ENCODE data around the gene PHF8. TPM values are rescaled to one million over a fixed set of nuclear protein-coding genes. Genes with fewer than 3 reads are reported as not detected.

Gene PHF8
- total RNA-seq (ENCODE audit: low replicate concordance), result 22.3 and 25.0 TPM in 2 replicates

DNA sequence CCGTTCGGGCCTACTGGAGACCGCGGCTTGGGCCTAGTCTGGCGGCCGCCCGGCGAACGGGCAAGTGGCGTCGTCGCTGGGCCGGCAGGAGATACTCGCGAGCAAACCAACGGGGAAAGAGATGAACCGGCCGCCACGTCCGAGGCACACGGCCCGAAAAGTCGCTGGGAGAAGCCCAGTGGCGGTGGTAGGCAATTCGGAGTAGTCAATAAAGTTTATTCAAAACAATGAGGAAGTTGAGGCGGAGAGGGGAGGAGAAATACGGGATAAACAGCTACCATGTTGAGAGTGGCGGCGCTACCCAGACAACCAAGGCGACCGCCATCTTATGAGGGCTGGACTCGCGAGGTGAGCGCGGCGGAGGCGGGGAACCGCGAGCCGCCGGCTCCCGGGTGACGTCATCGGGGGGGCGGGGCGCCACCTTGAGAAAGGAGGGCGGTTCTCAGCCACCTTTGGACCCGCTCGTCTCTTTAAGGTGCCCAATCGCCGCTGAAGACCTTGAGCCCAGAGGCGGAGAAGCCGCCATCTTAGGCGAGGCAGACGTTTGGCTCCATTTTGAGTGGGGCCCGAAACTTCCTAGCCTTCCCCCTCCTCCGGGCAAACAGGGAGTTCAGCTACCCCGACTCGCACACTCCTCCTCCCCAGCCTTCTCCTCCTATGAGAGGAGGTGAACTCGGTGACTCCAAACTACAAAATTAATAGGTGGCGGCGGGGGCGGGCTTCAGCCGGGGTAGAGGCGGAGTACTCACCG lies at the start of gene PHF8:
PHF8 (minus strand) TSS at position 348 of the 751 bp plus-strand sequence. CDS start 1,745 bp downstream, outside the sequence.
- Mint-ChIP-seq H3K27me3 (ENCODE audit: insufficient read depth, low read depth) (peaks cover 6% of the 10 kb centered on the region), H3K4me1 (peaks cover 20% of the 10 kb centered on the region)

DNA sequence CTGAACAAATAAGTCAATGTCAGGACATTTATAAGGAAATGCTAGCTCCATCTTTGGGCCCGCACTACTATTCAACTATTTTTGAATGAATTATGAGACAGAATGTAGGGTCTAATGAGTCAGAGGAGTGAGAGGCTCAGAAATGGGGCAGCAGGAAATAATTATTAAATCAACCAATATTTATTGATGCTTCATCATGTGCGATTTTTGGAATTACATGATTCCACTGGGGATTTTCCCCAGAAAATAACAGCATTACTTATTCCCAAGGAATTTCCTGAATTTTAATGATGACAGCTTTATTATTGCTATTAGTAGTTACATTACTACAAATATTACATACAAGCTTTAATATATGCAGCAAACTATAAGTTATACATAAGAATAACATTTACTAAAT lies 49.3 kb upstream of the PHF8 start:
- H3K4me3 ChIP-seq, result no peak overlapping the region
- no peaks in the 10 kb centered on the region for H3K36me3 ChIP-seq
- H3K27ac ChIP-seq, result no peak overlapping the region
- H3K9ac ChIP-seq, result no peak overlapping the region
- no peak for TF ChIP-seq EZH2phosphoT487 (IDR thresholded peaks at IDR 0.05)
- TF ChIP-seq CTCF (IDR thresholded peaks at IDR 0.05), result no peak
- no peak for TF ChIP-seq EZH2 (IDR thresholded peaks at IDR 0.05)
- Mint-ChIP-seq H3K4me3 (no peak overlapping the region), H3K4me1 (no peaks in the 10 kb centered on the region), H3K36me3 (peaks cover 2% of the 10 kb centered on the region), H3K27ac (no peak overlapping the region), H3K27me3 (ENCODE audit: insufficient read depth, low read depth) (peaks cover 4% of the 10 kb centered on the region), H3K9me3 (no peaks in the 10 kb centered on the region)
- H4K20me1 ChIP-seq (ENCODE audit: low read depth), result no peaks in the 10 kb centered on the region
- no peak overlapping the region for H3K4me2 ChIP-seq
- peaks cover 5% of the 10 kb centered on the region for H3K9me3 ChIP-seq (ENCODE audit: low read depth)
- DNase-seq (ENCODE audit: low spot score), result no peak
- no peaks in the 10 kb centered on the region for H3K4me1 ChIP-seq
- H3F3A ChIP-seq (ENCODE audit: low read depth), result no peaks in the 10 kb centered on the region
- no peak overlapping the region for H2AFZ ChIP-seq (replicated peaks)
- no peaks in the 10 kb centered on the region for H3K79me2 ChIP-seq (ENCODE audit: low read depth)
- no peaks in the 10 kb centered on the region for H3K27me3 ChIP-seq

More for the DNA sequence above, at the start of gene PHF8:
- no peaks in the 10 kb centered on the region for H3K9me3 ChIP-seq (ENCODE audit: low read depth)
- TF ChIP-seq EZH2 (IDR thresholded peaks at IDR 0.05), result no peak
- TF ChIP-seq CTCF (IDR thresholded peaks at IDR 0.05), result peak; percentile 4
- no peak for TF ChIP-seq EZH2phosphoT487 (IDR thresholded peaks at IDR 0.05)
- DNase-seq (ENCODE audit: low spot score), result peak; percentile 95
- H3K4me1 ChIP-seq, result peaks cover 8% of the 10 kb centered on the region
- H2AFZ ChIP-seq (replicated peaks), result peak within 1 kb of the TSS; percentile 36
- H3K36me3 Mint-ChIP-seq, result no peaks in the 10 kb centered on the region
- peaks cover 15% of the 10 kb centered on the region for H3F3A ChIP-seq (ENCODE audit: low read depth)
- H3K27ac ChIP-seq, result peak within 1 kb of the TSS; percentile 98
- peaks cover 7% of the 10 kb centered on the region for H3K79me2 ChIP-seq (ENCODE audit: low read depth)
- peak within 1 kb of the TSS; percentile 99 for H3K27ac Mint-ChIP-seq
- peak within 1 kb of the TSS; percentile 61 for H3K4me3 ChIP-seq
- peak within 1 kb of the TSS; percentile 85 for H3K9ac ChIP-seq
- H3K4me2 ChIP-seq, result peak within 1 kb of the TSS; percentile 86
- peaks cover 9% of the 10 kb centered on the region for H3K9me3 Mint-ChIP-seq
- peak within 1 kb of the TSS; percentile 96 for H3K4me3 Mint-ChIP-seq
- H4K20me1 ChIP-seq (ENCODE audit: low read depth), result no peaks in the 10 kb centered on the region
- no peaks in the 10 kb centered on the region for H3K36me3 ChIP-seq
- H3K27me3 ChIP-seq, result no peaks in the 10 kb centered on the region

DNA sequence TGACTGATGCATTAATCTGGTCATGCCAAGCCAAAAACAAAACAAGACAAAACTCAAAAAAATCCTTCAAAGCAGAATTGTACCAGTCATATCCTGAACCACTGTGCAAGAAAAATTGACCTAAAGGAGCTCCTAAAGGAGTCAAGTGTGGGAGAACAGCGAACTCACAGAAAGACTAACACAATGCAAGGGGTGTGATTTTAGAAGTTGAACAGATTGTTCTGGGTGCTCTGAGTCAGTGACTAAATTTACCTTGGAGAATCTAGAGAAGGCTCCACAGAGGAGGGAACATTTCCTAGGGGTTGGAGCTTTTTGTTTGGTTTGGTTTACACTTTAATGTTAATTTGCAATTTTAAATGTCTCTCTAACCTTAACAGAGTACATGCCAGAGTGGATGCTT lies 48.9 kb upstream of the PHF8 start:
- H3K4me2 ChIP-seq, result no peak overlapping the region
- H3F3A ChIP-seq (ENCODE audit: low read depth), result no peaks in the 10 kb centered on the region
- no peak overlapping the region for H2AFZ ChIP-seq (replicated peaks)
- no peaks in the 10 kb centered on the region for H3K4me1 ChIP-seq
- H3K79me2 ChIP-seq (ENCODE audit: low read depth), result no peaks in the 10 kb centered on the region
- H4K20me1 ChIP-seq (ENCODE audit: low read depth), result no peaks in the 10 kb centered on the region
- H3K27ac ChIP-seq, result no peak overlapping the region
- TF ChIP-seq EZH2 (IDR thresholded peaks at IDR 0.05), result no peak
- no peak for TF ChIP-seq CTCF (IDR thresholded peaks at IDR 0.05)
- no peak for TF ChIP-seq EZH2phosphoT487 (IDR thresholded peaks at IDR 0.05)
- no peaks in the 10 kb centered on the region for H3K27me3 ChIP-seq
- no peaks in the 10 kb centered on the region for H3K9me3 Mint-ChIP-seq
- H3K36me3 Mint-ChIP-seq, result peaks cover 2% of the 10 kb centered on the region
- no peak for DNase-seq (ENCODE audit: low spot score)
- H3K9ac ChIP-seq, result no peak overlapping the region
- H3K27me3 Mint-ChIP-seq (ENCODE audit: insufficient read depth, low read depth), result peaks cover 4% of the 10 kb centered on the region
- no peaks in the 10 kb centered on the region for H3K36me3 ChIP-seq
- no peak overlapping the region for H3K4me3 ChIP-seq
- peaks cover 5% of the 10 kb centered on the region for H3K9me3 ChIP-seq (ENCODE audit: low read depth)
- no peaks in the 10 kb centered on the region for H3K4me1 Mint-ChIP-seq
- H3K4me3 Mint-ChIP-seq, result no peak overlapping the region
- H3K27ac Mint-ChIP-seq, result no peak overlapping the region
